Neuron (in vitro differentiated cells): ENCODE data around the gene HNF4A.

Experiments
- H2AFZ ChIP-seq: one replicate; pipeline ENCODE4 v1.6.1; 2013; ENCODE audit warnings: low read depth, mild to moderate bottlenecking, inconsistent platforms, low read length, moderate library complexity
- H3K27me3 ChIP-seq: one replicate; pipeline ENCODE4 v1.6.1; 2013; ENCODE audit warnings: low read length; ENCODE audit not compliant: insufficient read depth
- H3K36me3 ChIP-seq: one replicate; pipeline ENCODE4 v1.6.1; 2013; ENCODE audit warnings: low read length; ENCODE audit not compliant: insufficient read depth
- H3K4me1 ChIP-seq: one replicate; pipeline ENCODE4 v1.6.1; 2013; ENCODE audit warnings: low read length; ENCODE audit not compliant: insufficient read depth
- H3K4me3 ChIP-seq: 2 replicates; pipeline ENCODE4 v1.5.1; 2013; ENCODE audit warnings: mild to moderate bottlenecking, low read length, moderate library complexity
- H3K9me3 ChIP-seq: one replicate; pipeline ENCODE4 v1.6.1; 2013; ENCODE audit warnings: low read length

The HNF4A gene

GRCh38 chr20:44354979-44355497 is 461 bp upstream of the HNF4A start:
- no peak overlapping the region for H3K4me3 ChIP-seq
- no peaks in the 10 kb centered on the region for H3K36me3 ChIP-seq
- no peak overlapping the region for H2AFZ ChIP-seq
- peaks cover 4% of the 10 kb centered on the region for H3K4me1 ChIP-seq
- peaks cover 7% of the 10 kb centered on the region for H3K27me3 ChIP-seq
- H3K9me3 ChIP-seq: no peaks in the 10 kb centered on the region

DNA sequence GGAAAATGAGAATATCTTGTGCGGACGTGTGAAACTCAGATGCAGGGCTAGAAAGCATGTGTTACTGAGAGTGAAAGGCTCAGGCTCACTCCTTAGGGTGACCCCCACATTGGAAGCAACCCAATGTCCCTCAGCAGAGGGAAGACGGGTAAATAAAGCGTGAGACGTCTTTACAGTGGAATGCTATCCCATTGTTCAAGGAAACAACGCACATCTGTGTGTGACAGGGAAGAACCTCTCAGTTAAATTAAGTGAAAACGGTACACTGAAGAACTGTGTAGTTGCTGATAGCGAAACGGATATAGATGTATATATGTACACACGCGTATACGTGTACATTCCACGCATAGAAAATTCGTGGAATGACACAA is 839 bp downstream of the HNF4A start:
- Histone ChIP-seq H3K36me3 (no peaks in the 10 kb centered on the region), H2AFZ (no peak overlapping the region), H3K4me1 (peaks cover 4% of the 10 kb centered on the region), H3K27me3 (peaks cover 7% of the 10 kb centered on the region), H3K9me3 (no peaks in the 10 kb centered on the region), H3K4me3 (no peak overlapping the region)

- Histone ChIP-seq H3K4me3 (no peak overlapping the region), H2AFZ (no peak overlapping the region), H3K9me3 (no peaks in the 10 kb centered on the region), H3K27me3 (peaks cover 7% of the 10 kb centered on the region), H3K4me1 (peaks cover 2% of the 10 kb centered on the region), H3K36me3 (no peaks in the 10 kb centered on the region)
Measured at GRCh38 chr20:44357020-44357419, 1.5 kb downstream of the HNF4A start.

- Histone ChIP-seq H3K4me1 (no peaks in the 10 kb centered on the region), H3K9me3 (no peaks in the 10 kb centered on the region), H3K36me3 (no peaks in the 10 kb centered on the region), H3K4me3 (no peak overlapping the region), H2AFZ (no peak overlapping the region), H3K27me3 (peaks cover 7% of the 10 kb centered on the region)
Measured at GRCh38 chr20:44357555-44358125, 2.1 kb downstream of the HNF4A start.

- Histone ChIP-seq H3K36me3 (no peaks in the 10 kb centered on the region), H2AFZ (no peak overlapping the region), H3K27me3 (peaks cover 7% of the 10 kb centered on the region), H3K4me1 (no peaks in the 10 kb centered on the region), H3K9me3 (no peaks in the 10 kb centered on the region), H3K4me3 (no peak overlapping the region)
Measured at GRCh38 chr20:44358776-44359175, 3.3 kb downstream of the HNF4A start.

GRCh38 chr20:44360221-44360620 is 4.7 kb downstream of the HNF4A start:
- Histone ChIP-seq H3K4me1 (no peaks in the 10 kb centered on the region), H3K27me3 (peaks cover 7% of the 10 kb centered on the region), H3K4me3 (no peak overlapping the region), H3K9me3 (no peaks in the 10 kb centered on the region), H2AFZ (no peak overlapping the region), H3K36me3 (no peaks in the 10 kb centered on the region)

DNA sequence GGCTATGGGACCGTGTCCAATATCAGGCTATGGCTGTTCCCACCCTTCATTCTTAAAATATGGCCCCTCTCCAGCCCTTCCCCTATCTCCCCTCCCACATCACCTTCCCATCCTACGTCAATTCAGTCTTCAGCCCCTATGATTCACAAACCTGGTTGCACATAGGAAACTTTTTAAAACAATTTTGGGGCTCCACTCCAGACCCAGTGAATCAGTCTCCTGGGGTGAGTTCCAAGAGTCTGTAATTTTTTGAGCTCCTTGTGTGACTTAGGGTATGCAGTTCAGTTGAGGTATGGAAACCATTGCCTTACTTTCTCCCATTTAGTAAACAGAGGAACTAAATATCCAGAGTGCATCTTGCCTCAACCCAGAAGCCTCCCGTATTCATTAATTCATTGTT is 5.5 kb downstream of the HNF4A start:
- Histone ChIP-seq H2AFZ (no peak overlapping the region), H3K36me3 (no peaks in the 10 kb centered on the region), H3K9me3 (no peaks in the 10 kb centered on the region), H3K27me3 (peaks cover 7% of the 10 kb centered on the region), H3K4me3 (no peak overlapping the region), H3K4me1 (no peaks in the 10 kb centered on the region)

DNA sequence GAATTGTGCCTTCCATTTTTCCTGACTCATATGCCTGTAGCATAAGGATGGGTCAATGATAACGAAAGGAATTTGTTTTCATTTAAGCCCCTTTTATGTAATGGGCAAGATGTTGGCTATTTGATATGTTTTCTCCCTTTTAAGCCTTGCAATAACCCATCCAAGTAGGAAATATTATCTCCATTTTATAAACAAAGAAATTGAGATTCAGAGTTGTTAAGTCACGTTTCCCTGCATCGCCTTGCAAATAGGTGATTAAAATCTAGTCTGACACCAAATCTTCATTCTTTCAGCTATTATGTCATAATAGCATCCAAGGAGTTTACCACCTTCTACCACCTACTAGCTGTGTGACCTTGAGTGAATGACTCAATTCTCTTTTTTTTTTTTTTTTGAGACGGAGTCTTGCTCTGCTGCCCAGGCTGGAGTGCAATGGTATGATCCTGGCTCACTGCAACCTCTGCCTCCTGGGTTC is 7.0 kb downstream of the HNF4A start:
- Histone ChIP-seq H3K9me3 (no peaks in the 10 kb centered on the region), H3K36me3 (no peaks in the 10 kb centered on the region), H3K4me1 (no peaks in the 10 kb centered on the region), H3K4me3 (no peak overlapping the region), H2AFZ (no peak overlapping the region), H3K27me3 (no peaks in the 10 kb centered on the region)

GRCh38 chr20:44364068-44364467 is 8.6 kb downstream of the HNF4A start:
- H3K4me1 ChIP-seq: no peaks in the 10 kb centered on the region
- H3K27me3 ChIP-seq: no peaks in the 10 kb centered on the region
- no peaks in the 10 kb centered on the region for H3K36me3 ChIP-seq
- H2AFZ ChIP-seq: no peak overlapping the region
- no peaks in the 10 kb centered on the region for H3K9me3 ChIP-seq
- H3K4me3 ChIP-seq: no peak overlapping the region

GRCh38 chr20:44364780-44365179 is 9.3 kb downstream of the HNF4A start:
- no peak overlapping the region for H3K4me3 ChIP-seq
- H2AFZ ChIP-seq: no peak overlapping the region
- no peaks in the 10 kb centered on the region for H3K27me3 ChIP-seq
- H3K36me3 ChIP-seq: no peaks in the 10 kb centered on the region
- no peaks in the 10 kb centered on the region for H3K4me1 ChIP-seq
- no peaks in the 10 kb centered on the region for H3K9me3 ChIP-seq

DNA sequence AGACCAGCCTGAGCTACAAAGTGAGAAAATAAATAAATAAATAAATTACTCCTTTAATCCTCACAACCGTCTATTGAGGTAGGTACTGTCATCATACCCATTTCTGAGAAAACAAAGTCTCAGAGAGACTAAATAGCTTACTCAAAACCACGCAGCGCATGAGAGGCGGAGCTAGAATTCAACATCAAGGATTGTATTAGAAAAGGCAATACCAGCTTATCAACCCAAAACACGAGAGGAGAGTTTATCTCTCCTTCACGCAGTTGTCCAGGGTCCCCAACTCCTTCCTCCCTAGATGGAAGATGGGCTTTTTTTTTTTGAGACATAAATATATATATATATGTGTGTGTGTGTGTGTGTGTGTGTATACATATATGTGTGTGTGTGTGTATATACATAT is 12.2 kb downstream of the HNF4A start:
- Histone ChIP-seq H3K27me3 (no peaks in the 10 kb centered on the region), H3K36me3 (no peaks in the 10 kb centered on the region), H3K4me1 (no peaks in the 10 kb centered on the region), H2AFZ (no peak overlapping the region), H3K9me3 (no peaks in the 10 kb centered on the region), H3K4me3 (no peak overlapping the region)

DNA sequence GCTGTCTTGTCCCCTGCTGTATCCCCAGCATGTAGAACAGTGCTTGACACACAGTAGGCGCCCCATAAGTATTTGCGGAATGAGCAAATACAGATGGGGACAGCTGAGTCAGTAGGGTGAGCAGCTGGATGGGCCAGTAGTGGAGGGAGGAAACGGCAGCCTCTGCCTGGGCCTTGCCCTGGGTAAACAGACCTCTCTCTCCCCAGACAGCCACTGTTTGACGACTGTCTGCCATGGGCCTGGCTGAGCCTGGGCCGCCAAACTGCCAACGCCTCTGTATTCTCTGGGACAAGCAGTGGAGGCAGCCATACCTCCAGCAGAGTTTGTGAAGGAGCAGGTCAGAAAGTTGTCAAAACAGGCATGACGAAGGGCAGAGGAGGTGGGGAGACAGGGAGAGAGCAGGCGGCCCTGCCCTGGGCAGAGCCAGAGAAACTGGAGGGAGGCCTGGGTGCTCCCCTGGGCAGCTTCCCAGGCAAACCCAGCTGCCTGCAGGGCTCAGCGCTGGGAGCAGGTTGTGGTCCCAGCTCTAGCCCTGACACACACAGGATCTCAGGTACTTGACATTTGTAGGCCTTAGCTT is 15.2 kb downstream of the HNF4A start:
- no peak overlapping the region for H2AFZ ChIP-seq
- H3K27me3 ChIP-seq: no peaks in the 10 kb centered on the region
- no peaks in the 10 kb centered on the region for H3K4me1 ChIP-seq
- H3K9me3 ChIP-seq: no peaks in the 10 kb centered on the region
- no peak overlapping the region for H3K4me3 ChIP-seq
- no peaks in the 10 kb centered on the region for H3K36me3 ChIP-seq

DNA sequence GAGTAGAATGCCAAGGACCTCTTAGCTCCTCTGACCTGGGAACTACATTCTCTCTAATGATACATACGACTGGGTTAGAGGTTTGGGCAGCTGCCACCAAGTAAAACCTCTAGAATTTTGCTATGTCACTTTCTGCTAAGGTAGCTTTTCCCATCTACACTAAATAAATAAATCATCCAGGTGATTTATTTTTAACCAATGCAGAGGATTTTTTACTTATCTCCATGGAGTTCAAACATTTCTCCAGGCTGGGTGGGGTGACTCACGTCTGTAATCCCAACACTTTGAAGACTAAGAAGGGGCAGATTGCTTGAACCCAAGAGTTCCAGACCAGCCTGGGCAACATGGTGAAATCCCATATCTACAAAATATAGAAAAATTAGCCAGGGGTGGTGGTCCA is 27.1 kb downstream of the HNF4A start:
- no peaks in the 10 kb centered on the region for H3K27me3 ChIP-seq
- H2AFZ ChIP-seq: no peak overlapping the region
- H3K4me1 ChIP-seq: no peaks in the 10 kb centered on the region
- no peaks in the 10 kb centered on the region for H3K9me3 ChIP-seq
- H3K4me3 ChIP-seq: no peak overlapping the region
- no peaks in the 10 kb centered on the region for H3K36me3 ChIP-seq
